Measurements from ENCODE around the gene TMEM61. TPM values are rescaled to one million over a fixed set of nuclear protein-coding genes. Genes with fewer than 3 reads are reported as not detected.

The TMEM61 gene
- total RNA-seq, 6 donors from 2014 or later = 2.3 to 8.1 (median 2.9) TPM; not detected in 1

DNA sequence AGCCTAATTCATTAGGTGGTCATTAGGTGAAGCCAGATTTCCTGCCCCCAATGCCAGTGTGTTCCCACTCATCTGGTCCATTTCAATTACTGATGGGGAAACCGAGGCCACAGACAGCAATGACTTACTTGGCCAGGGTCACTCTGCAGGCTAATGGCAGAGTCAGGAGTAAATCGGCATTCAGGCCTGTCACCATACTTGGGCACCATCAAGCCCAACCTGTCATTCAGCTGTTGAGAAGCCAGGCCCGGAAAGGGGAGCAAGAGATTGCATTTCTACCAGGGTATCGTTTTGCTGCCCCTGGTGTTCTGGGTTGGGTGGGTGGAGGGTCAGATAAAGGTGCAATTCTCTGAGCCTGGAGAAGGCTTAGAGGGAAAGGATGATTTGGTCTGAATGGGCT, 8.0 kb upstream of the TMEM61 start:
- peak in 1 of 2 donors; percentile 15 for DNase-seq
- no peak overlapping the region for H3K27ac ChIP-seq
- TF ChIP-seq EP300 (IDR thresholded peaks at IDR 0.05) (no peak), POLR2AphosphoS5 (IDR thresholded peaks at IDR 0.05) (no peak), POLR2A (IDR thresholded peaks at IDR 0.05) (no peak)
- TF ChIP-seq, protein P1, sequence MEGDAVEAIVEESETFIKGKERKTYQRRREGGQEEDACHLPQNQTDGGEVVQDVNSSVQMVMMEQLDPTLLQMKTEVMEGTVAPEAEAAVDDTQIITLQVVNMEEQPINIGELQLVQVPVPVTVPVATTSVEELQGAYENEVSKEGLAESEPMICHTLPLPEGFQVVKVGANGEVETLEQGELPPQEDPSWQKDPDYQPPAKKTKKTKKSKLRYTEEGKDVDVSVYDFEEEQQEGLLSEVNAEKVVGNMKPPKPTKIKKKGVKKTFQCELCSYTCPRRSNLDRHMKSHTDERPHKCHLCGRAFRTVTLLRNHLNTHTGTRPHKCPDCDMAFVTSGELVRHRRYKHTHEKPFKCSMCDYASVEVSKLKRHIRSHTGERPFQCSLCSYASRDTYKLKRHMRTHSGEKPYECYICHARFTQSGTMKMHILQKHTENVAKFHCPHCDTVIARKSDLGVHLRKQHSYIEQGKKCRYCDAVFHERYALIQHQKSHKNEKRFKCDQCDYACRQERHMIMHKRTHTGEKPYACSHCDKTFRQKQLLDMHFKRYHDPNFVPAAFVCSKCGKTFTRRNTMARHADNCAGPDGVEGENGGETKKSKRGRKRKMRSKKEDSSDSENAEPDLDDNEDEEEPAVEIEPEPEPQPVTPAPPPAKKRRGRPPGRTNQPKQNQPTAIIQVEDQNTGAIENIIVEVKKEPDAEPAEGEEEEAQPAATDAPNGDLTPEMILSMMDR (IDR thresholded peaks at IDR 0.05) = no peak

GRCh38 chr1:54973205-54973921, 7.1 kb upstream of the TMEM61 start:
- WGBS, 2 donors = 38 to 41% methylated on average over 5 of the region's 5 CpGs
- Histone ChIP-seq H3K27me3 (no peaks in the 10 kb centered on the region), H3K9me3 (no peaks in the 10 kb centered on the region), H3K4me1 (peaks cover 0 to 4% (median 0%) of the 10 kb centered on the region in 4 donors), H3K4me3 (no peak overlapping the region), H3K36me3 (no peaks in the 10 kb centered on the region), H3K27ac (peak overlapping the region in 1 of 4 donors; percentile 44)
- ATAC-seq (ENCODE audit: low FRiP score in 2 of 2) = peak in 1 of 2 donors; percentile 81
- peak in 1 of 2 donors; percentile 24 for DNase-seq
- TF ChIP-seq EP300 (IDR thresholded peaks at IDR 0.05) (no peak), POLR2A (IDR thresholded peaks at IDR 0.05) (no peak), POLR2AphosphoS5 (IDR thresholded peaks at IDR 0.05) (peak in 1 of 2 donors; percentile 44)
- TF ChIP-seq, protein P1 (IDR thresholded peaks at IDR 0.05) = no peak

More for the DNA sequence above, 8.0 kb upstream of the TMEM61 start:
- no peak for ATAC-seq (ENCODE audit: low FRiP score in 2 of 2)
- WGBS, 2 donors = 77 to 88% methylated on average over 3 to 4 of the region's 4 CpGs
- Histone ChIP-seq H3K4me3 (no peak overlapping the region), H3K36me3 (no peaks in the 10 kb centered on the region), H3K27me3 (no peaks in the 10 kb centered on the region), H3K9me3 (no peaks in the 10 kb centered on the region), H3K4me1 (peaks cover 0 to 4% (median 0%) of the 10 kb centered on the region in 4 donors)

GRCh38 chr1:54975356-54976108, 4.9 kb upstream of the TMEM61 start:
- 61 to 74% methylated on average over 4 of the region's 4 CpGs for WGBS, 2 donors
- Histone ChIP-seq H3K27me3 (peaks cover 0 to 8% (median 1%) of the 10 kb centered on the region in 4 donors), H3K4me3 (no peak overlapping the region), H3K36me3 (no peaks in the 10 kb centered on the region), H3K4me1 (peaks cover 0 to 10% (median 5%) of the 10 kb centered on the region in 4 donors), H3K27ac (no peak overlapping the region), H3K9me3 (no peaks in the 10 kb centered on the region)
- no peak for ATAC-seq (ENCODE audit: low FRiP score in 2 of 2)
- DNase-seq = peak in 1 of 2 donors; percentile 9
- TF ChIP-seq, protein P1 (IDR thresholded peaks at IDR 0.05) = no peak

- DNase-seq = no peak
- Histone ChIP-seq H3K36me3 (no peaks in the 10 kb centered on the region), H3K27me3 (peaks cover 0 to 14% (median 2%) of the 10 kb centered on the region in 4 donors), H3K4me3 (no peak overlapping the region), H3K27ac (no peak overlapping the region), H3K9me3 (no peaks in the 10 kb centered on the region), H3K4me1 (peaks cover 0 to 11% (median 5%) of the 10 kb centered on the region in 4 donors)
- TF ChIP-seq, protein P1 (IDR thresholded peaks at IDR 0.05) = no peak
- no peak for TF ChIP-seq EP300 (IDR thresholded peaks at IDR 0.05)
- no peak for ATAC-seq (ENCODE audit: low FRiP score in 2 of 2)
- WGBS, 2 donors = 77 to 81% methylated on average over 6 of the region's 6 CpGs
These were observed 3.7 kb upstream of the TMEM61 start for GRCh38 chr1:54976747-54977146.

Data from upper lobe of left lung (tissue), 6 donors.